ENCODE data around the gene WNK4.

The WNK4 gene

GRCh38 chr17:42797067-42798007 is 16.9 kb downstream of the WNK4 start:
- no peak for DNase-seq

GRCh38 chr17:42798011-42798382 is 17.6 kb downstream of the WNK4 start:
- no peak for DNase-seq

GRCh38 chr17:42798383-42799380 is 18.3 kb downstream of the WNK4 start, which contains the start of the genes CNTD1 and COA3:
Gene CNTD1 (plus strand): TSS chr17:42798861. CDS start chr17:42799068, 207 bp downstream.
Gene COA3 (minus strand): TSS chr17:42798704. CDS start chr17:42798681, 23 bp downstream.
- DNase-seq: peak; percentile 78 to 84

- DNase-seq: no peak
Observed at GRCh38 chr17:42803074-42803883, 22.9 kb downstream of the WNK4 start.

- no peak for DNase-seq
Observed at GRCh38 chr17:42804918-42805367, 24.5 kb downstream of the WNK4 start.

GRCh38 chr17:42806249-42806648 is 25.8 kb downstream of the WNK4 start:
- no peak for DNase-seq

GRCh38 chr17:42809250-42809649 is 28.8 kb downstream of the WNK4 start:
- no peak for DNase-seq

- DNase-seq: peak; percentile 26 to 32
Observed at GRCh38 chr17:42814633-42815399, 34.4 kb downstream of the WNK4 start.

GRCh38 chr17:42817866-42818265 is 37.5 kb downstream of the WNK4 start:
- no peak for DNase-seq

- no peak for DNase-seq
Observed at GRCh38 chr17:42818379-42818778, 38.0 kb downstream of the WNK4 start.

GRCh38 chr17:42819939-42820535 is 39.6 kb downstream of the WNK4 start:
- peak; percentile 81 to 85 for DNase-seq

- no peak for DNase-seq
Observed at GRCh38 chr17:42821176-42821575, 40.8 kb downstream of the WNK4 start.

- no peak for DNase-seq
Observed at GRCh38 chr17:42827472-42827871, 47.1 kb downstream of the WNK4 start.

GRCh38 chr17:42830971-42831370 is 50.6 kb downstream of the WNK4 start:
- DNase-seq: no peak

GRCh38 chr17:42832213-42832933 is 52.0 kb downstream of the WNK4 start:
- no peak for DNase-seq

GRCh38 chr17:42832934-42833766 is 52.7 kb downstream of the WNK4 start, which contains the start of gene PSME3:
Gene PSME3 (plus strand): TSS chr17:42833397. CDS start chr17:42833632, 235 bp downstream.
- peak; percentile 76 to 80 for DNase-seq

GRCh38 chr17:42833767-42834422 is 53.5 kb downstream of the WNK4 start:
- DNase-seq: no peak

GRCh38 chr17:42835732-42836131 is 55.3 kb downstream of the WNK4 start:
- DNase-seq: no peak

Measured in Kasumi-1 (cell line).